Left renal cortex interstitium (tissue), 4 donors: Measurements from ENCODE around the gene FOXR1. TPM values are rescaled to one million over a fixed set of nuclear protein-coding genes. Genes with fewer than 3 reads are reported as not detected.
"Not testable (repeated sequence)": the region's sequence is repeated elsewhere in the genome, so short reads cannot be mapped to it uniquely, and the experiment has no call there.

Source experiments
- DNase-seq, 4 donors: peaks; one replicate each; pipeline ENCODE4 v3.0.0-alpha.2; 2013; ENCODE audit warnings: low read depth in 4 of 4, low spot score in 2 of 4, missing footprints in 1 of 4
- polyA plus RNA-seq, 4 donors: library from polyadenylated mRNA; unstranded; fragments of 120-200 nt; gene quantifications; one replicate each; pipeline ENCODE4 v1.2.1, GENCODE V29; 2013; ENCODE audit not compliant: insufficient read length in 4 of 4

Gene FOXR1
- polyA plus RNA-seq, 4 donors, result 0.17 TPM; not detected in 3

DNA sequence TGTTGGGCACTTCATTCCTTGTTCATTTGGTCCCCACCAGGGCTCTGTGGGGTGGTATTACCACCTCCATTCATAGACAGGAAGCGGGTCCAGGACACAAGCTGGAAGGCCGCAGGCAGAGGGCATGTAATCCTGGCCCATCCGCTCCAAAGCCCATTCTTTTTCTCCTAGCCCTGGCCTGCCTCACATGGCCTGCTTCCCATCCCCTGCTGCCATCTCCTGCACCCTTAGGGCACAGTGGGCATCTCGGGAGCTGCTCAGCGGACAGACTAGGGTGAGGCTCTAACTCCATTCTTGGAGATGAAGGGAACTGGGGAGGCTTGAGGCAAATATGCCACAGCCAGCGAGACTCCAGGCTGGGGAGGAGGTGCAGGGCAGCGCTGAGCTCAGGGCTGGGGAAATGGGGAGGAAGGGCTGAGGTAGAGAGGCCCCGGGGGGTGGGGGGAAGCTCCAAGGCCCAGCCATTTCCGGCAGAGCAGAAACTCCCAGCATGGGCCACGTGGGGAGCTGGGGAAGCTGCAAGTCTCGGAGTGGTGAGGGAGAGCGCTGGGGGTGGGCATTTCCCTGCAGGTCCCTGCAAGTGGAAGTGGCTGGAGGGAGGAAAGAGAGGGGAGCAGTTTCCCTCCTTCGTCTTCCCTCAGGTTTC lies 31.5 kb upstream of the FOXR1 start:
- no peak for DNase-seq

DNA sequence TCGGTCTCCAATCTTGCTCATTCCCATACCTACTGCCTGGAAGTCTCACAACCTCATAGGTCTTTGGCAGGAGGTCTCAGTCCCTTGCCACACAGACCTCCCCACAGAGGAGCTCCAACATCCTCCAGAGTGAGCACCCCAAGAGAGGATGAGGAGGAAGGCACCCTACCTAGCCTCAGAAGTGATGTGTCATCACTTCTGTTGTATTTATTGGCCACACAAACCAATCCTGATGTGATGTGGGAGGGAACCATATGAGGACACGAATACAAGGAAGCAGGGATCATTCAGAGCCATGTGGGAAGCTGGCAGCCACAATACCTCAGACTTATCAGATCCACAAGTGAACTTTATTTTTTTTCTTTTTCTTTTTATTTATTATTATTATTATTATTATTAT lies 24.5 kb upstream of the FOXR1 start:
- DNase-seq, result no peak

GRCh38 chr11:118948000-118948399 lies 23.6 kb upstream of the FOXR1 start:
- no peak for DNase-seq

GRCh38 chr11:118953265-118953664 lies 18.3 kb upstream of the FOXR1 start:
- no peak for DNase-seq

GRCh38 chr11:118953976-118954375 lies 17.6 kb upstream of the FOXR1 start:
- DNase-seq, result not testable (repeated sequence)

- peak in 3 of 4 donors; percentile 36 to 62 (median 60) for DNase-seq
Observed at GRCh38 chr11:118956094-118956846, 15.3 kb upstream of the FOXR1 start, which contains the start of gene UPK2. Gene UPK2 (plus strand): TSS chr11:118956298. CDS start chr11:118956351, 53 bp downstream.

DNA sequence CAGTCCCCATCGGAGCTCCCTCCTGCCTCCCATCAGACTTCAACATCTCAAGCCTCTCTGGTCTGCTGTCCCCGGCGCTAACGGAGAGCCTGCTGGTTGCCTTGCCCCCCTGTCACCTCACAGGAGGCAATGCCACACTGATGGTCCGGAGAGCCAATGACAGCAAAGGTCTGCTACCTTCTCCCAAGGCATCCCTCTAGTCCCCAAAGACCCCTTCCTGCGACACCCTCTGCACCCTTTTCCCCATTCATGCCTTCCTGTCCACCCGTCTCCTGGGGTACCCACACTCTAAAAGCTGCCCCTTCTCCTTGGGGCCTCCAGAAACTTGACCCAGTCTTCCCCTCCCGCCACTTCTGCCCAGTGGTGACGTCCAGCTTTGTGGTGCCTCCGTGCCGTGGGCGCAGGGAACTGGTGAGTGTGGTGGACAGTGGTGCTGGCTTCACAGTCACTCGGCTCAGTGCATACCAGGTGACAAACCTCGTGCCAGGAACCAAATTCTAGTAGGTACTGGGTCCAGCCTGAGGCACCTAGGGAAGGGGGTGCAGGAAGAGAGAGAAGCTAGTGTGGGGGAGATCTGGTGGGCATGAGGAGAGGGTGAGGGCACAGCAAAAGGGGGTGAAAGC lies 14.6 kb upstream of the FOXR1 start:
- no peak for DNase-seq

GRCh38 chr11:118957549-118957948 lies 14.0 kb upstream of the FOXR1 start:
- DNase-seq, result no peak

GRCh38 chr11:118957968-118958367 lies 13.6 kb upstream of the FOXR1 start:
- no peak for DNase-seq

- no peak for DNase-seq
Observed at GRCh38 chr11:118958577-118958976, 13.0 kb upstream of the FOXR1 start.

DNA sequence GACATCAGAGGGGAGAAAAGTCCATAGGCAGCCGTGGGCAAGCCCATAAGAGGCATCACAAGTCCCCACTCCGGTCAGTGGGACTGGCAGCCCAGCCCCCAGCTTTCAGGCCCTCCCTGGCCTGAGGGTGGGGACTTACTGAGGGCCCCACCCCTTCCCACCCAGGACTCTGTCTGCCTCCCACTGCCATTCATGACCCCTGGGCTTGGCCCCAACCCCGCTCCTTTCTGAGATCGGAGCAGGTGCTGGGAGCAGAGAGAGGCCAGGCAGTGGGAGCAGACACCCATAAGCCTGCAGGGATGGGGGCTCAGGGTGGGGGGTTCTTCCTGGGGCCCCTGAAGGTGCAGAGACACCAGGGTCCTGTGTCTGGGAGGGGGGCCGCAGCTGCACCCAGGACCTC lies 10.4 kb upstream of the FOXR1 start:
- no peak for DNase-seq

GRCh38 chr11:118961591-118961990 lies 10.0 kb upstream of the FOXR1 start:
- DNase-seq, result no peak

DNA sequence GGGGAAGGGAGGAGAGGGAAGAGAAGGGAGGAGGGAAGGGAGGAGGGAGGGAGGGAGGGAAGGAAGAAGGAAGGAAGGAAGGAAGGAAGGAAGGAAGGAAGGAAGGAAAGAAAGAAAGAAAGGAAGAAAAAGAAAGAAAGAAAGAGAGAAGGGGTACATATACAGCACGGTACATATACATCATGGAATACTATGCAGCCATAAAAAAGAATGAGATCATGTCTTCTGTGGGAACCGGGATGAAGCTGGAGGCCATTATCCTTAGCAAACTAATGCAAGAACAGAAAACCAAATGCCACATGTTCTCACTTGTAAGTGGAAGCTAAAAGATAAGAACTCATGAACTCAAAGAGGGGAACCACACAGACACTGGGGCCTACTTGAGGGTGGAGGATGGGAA lies 2.1 kb upstream of the FOXR1 start:
- DNase-seq, result not testable (repeated sequence)

- DNase-seq, result no peak
Observed at GRCh38 chr11:118973985-118974384, 2.4 kb downstream of the FOXR1 start.

- DNase-seq, result no peak
Observed at GRCh38 chr11:118975771-118976709, 4.5 kb downstream of the FOXR1 start.

GRCh38 chr11:118979434-118979833 lies 7.9 kb downstream of the FOXR1 start:
- no peak for DNase-seq

DNA sequence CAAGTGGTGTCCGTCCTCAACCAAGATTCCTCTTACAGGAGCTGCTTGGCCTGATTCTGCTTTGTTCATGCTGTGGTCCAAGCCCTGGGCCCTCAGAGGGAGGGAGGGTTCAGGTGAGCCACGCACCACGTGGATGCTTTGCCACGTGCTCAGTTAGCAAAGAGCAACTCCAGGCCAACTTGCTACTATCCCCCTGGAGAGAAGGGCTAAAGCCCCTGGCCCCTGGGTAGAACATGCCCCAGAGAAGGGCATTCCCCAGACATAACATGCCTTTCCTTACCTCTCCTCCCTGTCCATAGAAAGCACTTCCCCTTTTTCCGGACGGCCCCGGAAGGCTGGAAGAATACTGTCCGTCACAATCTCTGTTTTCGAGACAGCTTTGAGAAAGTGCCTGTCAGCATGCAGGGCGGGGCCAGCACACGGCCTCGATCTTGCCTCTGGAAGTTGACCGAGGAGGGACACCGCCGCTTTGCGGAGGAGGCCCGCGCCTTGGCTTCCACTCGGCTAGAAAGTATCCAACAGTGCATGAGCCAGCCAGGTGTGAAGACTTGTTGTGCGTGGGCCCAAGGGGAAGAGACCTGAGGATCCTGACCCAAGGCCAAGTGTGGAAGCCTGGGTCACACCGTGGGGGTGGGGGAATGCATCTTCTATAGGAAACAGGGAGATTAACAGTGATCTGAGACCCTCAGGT lies 8.8 kb downstream of the FOXR1 start:
- DNase-seq, result no peak

- not testable (repeated sequence) for DNase-seq
Observed at GRCh38 chr11:118984337-118984736, 12.8 kb downstream of the FOXR1 start.

DNA sequence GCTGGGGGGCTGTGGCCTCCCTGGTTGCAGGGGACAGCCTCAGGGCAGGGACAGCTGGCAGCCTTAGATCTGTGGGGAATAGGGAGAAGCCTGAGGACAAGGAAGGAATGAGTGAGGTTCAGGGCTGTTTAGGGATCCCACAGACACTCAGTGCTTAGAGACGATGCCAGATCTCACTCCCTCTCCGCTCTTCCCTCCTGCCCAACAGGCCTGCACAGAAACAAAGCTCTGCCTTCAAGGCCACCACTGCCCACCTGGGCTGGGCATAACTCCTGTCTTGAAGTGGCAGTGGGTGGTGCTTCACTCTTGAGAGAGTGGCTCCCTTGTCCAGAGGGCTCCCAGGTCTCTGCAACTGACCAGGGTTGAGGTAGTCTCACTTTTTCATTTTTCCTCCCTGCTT lies 13.3 kb downstream of the FOXR1 start:
- no peak for DNase-seq

DNA sequence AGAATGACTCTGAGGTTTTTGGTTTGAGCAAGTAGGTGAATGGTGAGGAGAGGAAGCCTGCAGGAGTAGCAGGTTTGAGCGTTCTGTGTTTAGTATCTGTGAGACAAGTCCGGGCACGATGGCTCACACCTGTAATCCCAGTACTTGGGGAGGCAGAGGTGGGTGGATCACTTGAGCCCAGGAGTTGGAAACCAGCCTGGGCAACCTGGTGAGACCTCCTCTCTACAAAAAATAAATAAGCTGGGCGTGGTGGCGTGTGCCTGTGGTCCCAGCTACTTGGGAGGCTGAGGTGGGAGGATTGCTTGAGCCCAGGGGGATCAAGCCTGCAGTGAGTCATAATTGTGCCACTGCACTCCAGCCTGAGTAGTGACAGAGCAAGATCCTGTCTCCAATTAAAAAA lies 16.7 kb downstream of the FOXR1 start:
- no peak for DNase-seq
